K562 (cell line): Measurements from ENCODE around the gene PPP1R9B. TPM values are rescaled to one million over a fixed set of nuclear protein-coding genes. Genes with fewer than 3 reads are reported as not detected.

ENCODE experiments used
- ATAC-seq: fragments of 200-7000 bp; cut with Tn5 transposase; 3 replicates; pipeline ENCODE4 v1.9.1; 2020; ENCODE audit warnings: moderate library complexity
- BruUV-seq: library from RNA; stranded (reverse); fragments of 400-500 nt; replicated peaks from 2 replicates; lab custom pipeline; 2021; lab: Mats Ljungman, UMichigan
- CTCF ChIA-PET: fragments of 300-600 bp; formaldehyde crosslinking; extraction: SDS; loops from one replicate; lab custom pipeline; 2021; ENCODE audit warnings: low intra/inter-chr PET ratio; lab: Yijun Ruan, JAX
- POLR2A ChIA-PET: fragments of 300-600, 350-650 bp; sonication (Branson Sonifier 250); formaldehyde crosslinking; extraction: SDS; loops from one replicate; lab custom pipeline; 2021; ENCODE audit warnings: antibody characterized with exemption, inconsistent platforms; lab: Yijun Ruan, JAX
- DNase-seq, 4 experiments: peaks; one replicate each; pipeline versions ENCODE4 v3.0.0 to v3.0.0-alpha.2; 2011 to 2018; ENCODE audit warnings: low spot score in 3 of 4, mixed read lengths in 3 of 4; ENCODE audit errors: extremely low read depth in 1 of 4
- FAIRE-seq: peaks from 2 replicates; lab custom pipeline; 2011; peaks lifted over from hg19 to GRCh38; lab: Jason Lieb, UNC
- H2AFZ ChIP-seq: 2 replicates; pipeline ENCODE4 v1.6.0; 2011; ENCODE audit warnings: low read depth, low read length, control low read depth, inconsistent platforms
- H3K27ac ChIP-seq: fragments of 200-600 bp; 3 replicates; pipeline ENCODE4 v1.8.0; 2011; ENCODE audit warnings: low read depth, mild to moderate bottlenecking, control low read depth, inconsistent platforms, low read length, moderate library complexity, mixed read lengths; ENCODE audit errors: extremely low read depth
- H3K27me3 ChIP-seq, 2 experiments: fragments of 300-600 bp in 1 of 2; 2 replicates in 1 of 2; 3 replicates in 1 of 2; pipeline versions ENCODE4 v1.6.0 to v1.8.0; 2011; ENCODE audit warnings: inconsistent platforms in 2 of 2, low read length in 2 of 2, mild to moderate bottlenecking in 1 of 2, mixed read lengths in 1 of 2, moderate library complexity in 1 of 2; ENCODE audit not compliant: control insufficient read depth in 2 of 2, insufficient read depth in 2 of 2
- H3K36me3 ChIP-seq: fragments of 300-600 bp; 3 replicates; pipeline ENCODE4 v1.8.0; 2011; ENCODE audit warnings: mild to moderate bottlenecking, low read length, inconsistent platforms; ENCODE audit not compliant: control insufficient read depth, insufficient read depth
- H3K4me1 ChIP-seq, 2 experiments: fragments of 200-600 bp in 1 of 2; replicated peaks in 1 of 2; 2 replicates in 1 of 2; 3 replicates in 1 of 2; pipeline versions ENCODE4 v1.5.1 to v1.8.0; 2011; ENCODE audit warnings: inconsistent platforms in 2 of 2, low read length in 2 of 2, mild to moderate bottlenecking in 1 of 2, mixed read lengths in 1 of 2, moderate library complexity in 1 of 2; ENCODE audit not compliant: control insufficient read depth in 2 of 2, insufficient read depth in 2 of 2
- H3K4me2 ChIP-seq: 2 replicates; pipeline ENCODE4 v1.6.1; 2011; ENCODE audit warnings: low read length, control low read depth, inconsistent platforms, mixed read lengths; ENCODE audit not compliant: insufficient read depth
- H3K4me3 ChIP-seq: fragments of 200-600 bp; sonication (generic), shearing (Covaris generic); 2 replicates; pipeline ENCODE4 v1.5.1; 2016; ENCODE audit warnings: control low read depth, inconsistent platforms
- H3K79me2 ChIP-seq: fragments of 200-600 bp; 3 replicates; pipeline ENCODE4 v1.8.0; 2011; ENCODE audit warnings: low read length, inconsistent platforms; ENCODE audit not compliant: control insufficient read depth, insufficient read depth
- H3K9ac ChIP-seq, 2 experiments: 2 replicates each; pipeline versions ENCODE4 v1.6.0 to v1.6.1; 2011; ENCODE audit warnings: low read depth in 2 of 2, low read length in 2 of 2, control low read depth in 1 of 2, inconsistent platforms in 1 of 2, mild to moderate bottlenecking in 1 of 2, mixed read lengths in 1 of 2; ENCODE audit not compliant: insufficient read depth in 1 of 2
- H3K9me1 ChIP-seq: one replicate; pipeline ENCODE4 v1.6.0; 2011; ENCODE audit warnings: inconsistent platforms, mild to moderate bottlenecking, low read length, moderate library complexity; ENCODE audit not compliant: control insufficient read depth, insufficient read depth
- H3K9me3 ChIP-seq: replicated peaks from 2 replicates; pipeline ENCODE4 v1.5.1; 2011; ENCODE audit warnings: low read depth, low read length, inconsistent platforms; ENCODE audit not compliant: control insufficient read depth, insufficient read depth
- H4K20me1 ChIP-seq: replicated peaks from 2 replicates; pipeline ENCODE4 v1.6.1; 2011; ENCODE audit warnings: low read length, inconsistent platforms, mixed read lengths; ENCODE audit not compliant: control insufficient read depth, insufficient read depth
- CHCHD3 ChIP-seq: fragments of 250-450 bp; sonication (Bioruptor Pico); IDR thresholded peaks from 2 replicates; pipeline ENCODE4 v2.1.2; 2022; ENCODE audit warnings: mild to moderate bottlenecking
- GABPB2 ChIP-seq: fragments of 250-450 bp; sonication (Bioruptor Pico); conservative IDR thresholded peaks from 2 replicates; pipeline ENCODE4 v1.5.1; 2021; ENCODE audit warnings: mild to moderate bottlenecking
- HLTF ChIP-seq: fragments of 450-650 bp; IDR thresholded peaks from 2 replicates; pipeline ENCODE4 v1.6.1; 2016
- HMG20B ChIP-seq: fragments of 250-450 bp; sonication (Bioruptor Pico); IDR thresholded peaks from 2 replicates; pipeline ENCODE4 v1.5.0; 2021; ENCODE audit warnings: mild to moderate bottlenecking
- PHB ChIP-seq: fragments of 250-450 bp; sonication (Bioruptor Pico); IDR thresholded peaks from 2 replicates; pipeline ENCODE4 v1.5.0; 2021
- WHSC1 ChIP-seq: IDR thresholded peaks from one replicate; pipeline ENCODE4 v1.6.1; 2012; ENCODE audit warnings: low read length, control low read depth, inconsistent platforms
- ZBTB8A ChIP-seq: fragments of 450-650 bp; IDR thresholded peaks from 2 replicates; pipeline ENCODE4 v1.6.1; 2018; ENCODE audit warnings: mild to moderate bottlenecking, moderate library complexity; ENCODE audit not compliant: partially characterized antibody
- ZNF174 ChIP-seq: fragments of 250-450 bp; sonication (Bioruptor Pico); IDR thresholded peaks from 2 replicates; pipeline ENCODE4 v1.4.0; 2020; ENCODE audit warnings: mild to moderate bottlenecking
- ZNF282 ChIP-seq: sonication (generic); formaldehyde crosslinking; IDR thresholded peaks from 2 replicates; pipeline ENCODE4 v1.8.1; 2023; ENCODE audit warnings: missing genetic modification reagents
- ZNF512 ChIP-seq: IDR thresholded peaks from 2 replicates; pipeline ENCODE4 v1.6.1; 2016; ENCODE audit warnings: missing genetic modification characterization, missing compliant biosample characterization
- ZNF778 ChIP-seq: fragments of 450-650 bp; formaldehyde crosslinking; IDR thresholded peaks from 2 replicates; pipeline ENCODE4 v1.4.0; 2020; ENCODE audit warnings: mild to moderate bottlenecking, moderate library complexity
- WGBS: fragments of 100-300 bp; shearing (Covaris generic); methylation state at CpG from one replicate; pipeline ENCODE4 v1.1.6; 2016; ENCODE audit warnings: low coverage, mixed read lengths; ENCODE audit not compliant: insufficient coverage; ENCODE audit errors: missing lambda C conversion rate; 5-methylcytosine and 5-hydroxymethylcytosine counted together
- in situ Hi-C: fragments of 300-500 bp; cut with MboI; formaldehyde crosslinking; loops from 4 replicates; pipeline ENCODE4 v1.15.0; 2018; ENCODE audit warnings: inconsistent platforms, mixed read lengths
- intact Hi-C: fragments of 100-400 bp; cut with micrococcal nuclease; formaldehyde crosslinking; loops from 2 replicates; pipeline ENCODE4 v1.14.2; 2022
- polyA plus RNA-seq, 8 experiments: library from polyadenylated mRNA; depleted of rRNA in 4 of 8; stranded (reverse) in 5 of 8; unstranded in 3 of 8; fragments of >200 nt; fragmentation: Nextera tagmentation in 2 of 8; fragmentation: Illumina TruSeq in 1 of 8; extraction: Ambion mirVana in 2 of 8; extraction: Trizol in 1 of 8; gene quantifications; 2 replicates each; pipeline versions ENCODE4 v1.2.1 to v1.2.3, GENCODE V29; 2011 to 2014; ENCODE audit warnings: inconsistent platforms in 1 of 8, missing spikeins in 1 of 8
- total RNA-seq, 7 experiments: library from RNA; depleted of rRNA in 6 of 7; stranded (reverse); fragments of >200 nt in 6 of 7; fragmentation: Illumina TruSeq in 2 of 7; extraction: Trizol in 2 of 7; gene quantifications; 2 replicates each; pipeline versions ENCODE4 v1.2.1 to v1.2.3, GENCODE V29; 2011 to 2021; ENCODE audit warnings: low replicate concordance in 1 of 7
- TF ChIP-seq, protein P1 (sequence below): sonication (generic); IDR thresholded peaks from 2 replicates; pipeline ENCODE4 v1.6.1; 2016
- TF ChIP-seq, protein P2 (sequence below), 2 experiments: IDR thresholded peaks; 2 replicates each; pipeline ENCODE4 v1.6.1; 2011; ENCODE audit warnings: borderline replicate concordance in 1 of 2, control low read depth in 1 of 2, low read depth in 1 of 2, low read length in 1 of 2, mild to moderate bottlenecking in 1 of 2, mixed read lengths in 1 of 2, moderate library complexity in 1 of 2; ENCODE audit not compliant: insufficient read depth in 1 of 2, insufficient read length in 1 of 2, poor library complexity in 1 of 2, severe bottlenecking in 1 of 2; ENCODE audit errors: extremely low read depth in 1 of 2
- TF ChIP-seq, protein P3 (sequence below): fragments of 200-800 bp; sonication (Bioruptor generic); IDR thresholded peaks from 2 replicates; pipeline ENCODE4 v1.6.1; 2017; ENCODE audit warnings: missing genetic modification characterization, missing compliant biosample characterization
- TF ChIP-seq, protein P4 (sequence below), 2 experiments: fragments of 450-650 bp; conservative IDR thresholded peaks; 2 replicates each; pipeline ENCODE4 v1.6.1; 2017; ENCODE audit warnings: mild to moderate bottlenecking in 2 of 2, moderate library complexity in 2 of 2

PPP1R9B gene
- total and polyA plus RNA-seq, 9 of the 15 experiments (the other 6 are each of a cell fraction or from before 2014, with no cell fraction given), result 0.10 to 63.5 (median 24.7) TPM

GRCh38 chr17:50165466-50165865 lies 15.0 kb upstream of the PPP1R9B start (continued):
- TF ChIP-seq, protein P1, sequence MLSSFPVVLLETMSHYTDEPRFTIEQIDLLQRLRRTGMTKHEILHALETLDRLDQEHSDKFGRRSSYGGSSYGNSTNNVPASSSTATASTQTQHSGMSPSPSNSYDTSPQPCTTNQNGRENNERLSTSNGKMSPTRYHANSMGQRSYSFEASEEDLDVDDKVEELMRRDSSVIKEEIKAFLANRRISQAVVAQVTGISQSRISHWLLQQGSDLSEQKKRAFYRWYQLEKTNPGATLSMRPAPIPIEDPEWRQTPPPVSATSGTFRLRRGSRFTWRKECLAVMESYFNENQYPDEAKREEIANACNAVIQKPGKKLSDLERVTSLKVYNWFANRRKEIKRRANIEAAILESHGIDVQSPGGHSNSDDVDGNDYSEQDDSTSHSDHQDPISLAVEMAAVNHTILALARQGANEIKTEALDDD, result no peak

- H3K79me2 ChIP-seq, result no peaks in the 10 kb centered on the region
- H3K4me2 ChIP-seq, result no peak overlapping the region
- H4K20me1 ChIP-seq, result peaks cover 2% of the 10 kb centered on the region; the same call in 1 of the 2 replicates
- BruUV-seq, result no TSS peak
- peaks cover 10 to 32% of the 10 kb centered on the region in 2 experiments; a peak in 3 of 5 replicates for H3K4me1 ChIP-seq
- intact Hi-C loops, result no loop called here
- FAIRE-seq (no peak), DNase-seq (no peak), ATAC-seq (no peak)
- no peaks in the 10 kb centered on the region for H3K9me1 ChIP-seq
- H3K4me3 ChIP-seq, result no peak overlapping the region
- no peak overlapping the region for H3K27ac ChIP-seq
- WGBS, result 41% methylated on average over 9 of the region's 9 CpGs
- ChIA-PET CTCF (no interaction called here), POLR2A (interaction anchor here (0.6 to 1.5 kb wide), 3 partner anchors 11 to 588 kb away, joined by 3 read pairs; no protein-coding TSS in a partner anchor)
- in situ Hi-C loops, result no loop called here
- H3K9me3 ChIP-seq, result no peaks in the 10 kb centered on the region
- H3K27me3 ChIP-seq, result peaks cover 0 to 9% of the 10 kb centered on the region in 2 experiments; a peak in 1 of 5 replicates
- H3K9ac ChIP-seq, result no peak overlapping the region
- no peak overlapping the region for H2AFZ ChIP-seq
- H3K36me3 ChIP-seq, result no peaks in the 10 kb centered on the region
- TF ChIP-seq GABPB2 (no peak), CHCHD3 (CRISPR knock-in tag) (no peak), ZNF282 (no peak), ZNF174 (CRISPR knock-in tag) (no peak), ZBTB8A (no peak), HLTF (no peak), ZNF512 (no peak), WHSC1 (no peak), PHB (CRISPR knock-in tag) (no peak), HMG20B (CRISPR knock-in tag) (no peak), ZNF778 (CRISPR knock-in tag) (no peak)
- TF ChIP-seq, protein P2, sequence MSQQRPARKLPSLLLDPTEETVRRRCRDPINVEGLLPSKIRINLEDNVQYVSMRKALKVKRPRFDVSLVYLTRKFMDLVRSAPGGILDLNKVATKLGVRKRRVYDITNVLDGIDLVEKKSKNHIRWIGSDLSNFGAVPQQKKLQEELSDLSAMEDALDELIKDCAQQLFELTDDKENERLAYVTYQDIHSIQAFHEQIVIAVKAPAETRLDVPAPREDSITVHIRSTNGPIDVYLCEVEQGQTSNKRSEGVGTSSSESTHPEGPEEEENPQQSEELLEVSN (IDR thresholded peaks at IDR 0.05; ENCODE audit: borderline replicate concordance in 1 of 2, extremely low read depth in 1 of 2, insufficient read depth in 1 of 2, insufficient read length in 1 of 2, low read depth in 1 of 2, low read length in 1 of 2, poor library complexity in 1 of 2, severe bottlenecking in 1 of 2), result no peak
- TF ChIP-seq, protein P3, sequence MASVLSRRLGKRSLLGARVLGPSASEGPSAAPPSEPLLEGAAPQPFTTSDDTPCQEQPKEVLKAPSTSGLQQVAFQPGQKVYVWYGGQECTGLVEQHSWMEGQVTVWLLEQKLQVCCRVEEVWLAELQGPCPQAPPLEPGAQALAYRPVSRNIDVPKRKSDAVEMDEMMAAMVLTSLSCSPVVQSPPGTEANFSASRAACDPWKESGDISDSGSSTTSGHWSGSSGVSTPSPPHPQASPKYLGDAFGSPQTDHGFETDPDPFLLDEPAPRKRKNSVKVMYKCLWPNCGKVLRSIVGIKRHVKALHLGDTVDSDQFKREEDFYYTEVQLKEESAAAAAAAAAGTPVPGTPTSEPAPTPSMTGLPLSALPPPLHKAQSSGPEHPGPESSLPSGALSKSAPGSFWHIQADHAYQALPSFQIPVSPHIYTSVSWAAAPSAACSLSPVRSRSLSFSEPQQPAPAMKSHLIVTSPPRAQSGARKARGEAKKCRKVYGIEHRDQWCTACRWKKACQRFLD (CRISPR knock-in tag), result no peak
- TF ChIP-seq, protein P4, sequence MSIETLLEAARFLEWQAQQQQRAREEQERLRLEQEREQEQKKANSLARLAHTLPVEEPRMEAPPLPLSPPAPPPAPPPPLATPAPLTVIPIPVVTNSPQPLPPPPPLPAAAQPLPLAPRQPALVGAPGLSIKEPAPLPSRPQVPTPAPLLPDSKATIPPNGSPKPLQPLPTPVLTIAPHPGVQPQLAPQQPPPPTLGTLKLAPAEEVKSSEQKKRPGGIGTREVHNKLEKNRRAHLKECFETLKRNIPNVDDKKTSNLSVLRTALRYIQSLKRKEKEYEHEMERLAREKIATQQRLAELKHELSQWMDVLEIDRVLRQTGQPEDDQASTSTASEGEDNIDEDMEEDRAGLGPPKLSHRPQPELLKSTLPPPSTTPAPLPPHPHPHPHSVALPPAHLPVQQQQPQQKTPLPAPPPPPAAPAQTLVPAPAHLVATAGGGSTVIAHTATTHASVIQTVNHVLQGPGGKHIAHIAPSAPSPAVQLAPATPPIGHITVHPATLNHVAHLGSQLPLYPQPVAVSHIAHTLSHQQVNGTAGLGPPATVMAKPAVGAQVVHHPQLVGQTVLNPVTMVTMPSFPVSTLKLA (conservative IDR thresholded peaks at IDR 0.05), result no peak
Measured at GRCh38 chr17:50165066-50165465, 14.6 kb upstream of the PPP1R9B start.
